ENCODE results near the gene GMPR. TPM values are rescaled to one million over a fixed set of nuclear protein-coding genes. Genes with fewer than 3 reads are reported as not detected.
A peak's percentile ranks its signal among the peaks of the same experiment; 100 is the strongest.

Gene GMPR
- total RNA-seq, 2 donors from 2014 or later = 17.0 to 62.1 TPM

GRCh38 chr6:16272201-16272600 is 33.8 kb downstream of the GMPR start:
- Histone ChIP-seq H3K9me3 (no peaks in the 10 kb centered on the region), H3K4me1 (ENCODE audit: control insufficient read depth in 1 of 2, low read depth in 2 of 2) (peaks cover 0 to 22% of the 10 kb centered on the region in 2 donors)
- TF ChIP-seq CTCF (IDR thresholded peaks at IDR 0.05) = no peak

GRCh38 chr6:16273256-16273655 is 34.9 kb downstream of the GMPR start:
- DNase-seq (ENCODE audit: low spot score) (no peak), ATAC-seq (ENCODE audit: insufficient number of reproducible peaks, low FRiP score, low read depth) (no peak)
- no peak for TF ChIP-seq CTCF (IDR thresholded peaks at IDR 0.05)
- Histone ChIP-seq H3K27ac (no peak overlapping the region), H3K4me3 (no peak overlapping the region), H3K4me1 (ENCODE audit: control insufficient read depth in 1 of 2, low read depth in 2 of 2) (peaks cover 5 to 33% of the 10 kb centered on the region in 2 donors), H3K27me3 (replicated peaks; ENCODE audit: insufficient read depth) (no peaks in the 10 kb centered on the region), H3K9me3 (no peaks in the 10 kb centered on the region), H3K36me3 (no peaks in the 10 kb centered on the region)

More at GRCh38 chr6:16272201-16272600, 33.8 kb downstream of the GMPR start:
- no peak for ATAC-seq (ENCODE audit: insufficient number of reproducible peaks, low FRiP score, low read depth)
- Histone ChIP-seq H3K27me3 (replicated peaks; ENCODE audit: insufficient read depth) (no peaks in the 10 kb centered on the region), H3K36me3 (no peaks in the 10 kb centered on the region), H3K4me3 (no peak overlapping the region), H3K27ac (no peak overlapping the region)
- DNase-seq (ENCODE audit: low spot score) = no peak

GRCh38 chr6:16274483-16274882 is 36.1 kb downstream of the GMPR start:
- Histone ChIP-seq H3K27me3 (replicated peaks; ENCODE audit: insufficient read depth) (no peaks in the 10 kb centered on the region), H3K4me1 (ENCODE audit: control insufficient read depth in 1 of 2, low read depth in 2 of 2) (peaks cover 5 to 39% of the 10 kb centered on the region in 2 donors), H3K27ac (no peak overlapping the region), H3K36me3 (no peaks in the 10 kb centered on the region), H3K4me3 (no peak overlapping the region), H3K9me3 (no peaks in the 10 kb centered on the region)
- TF ChIP-seq CTCF (IDR thresholded peaks at IDR 0.05) = no peak
- ATAC-seq (ENCODE audit: insufficient number of reproducible peaks, low FRiP score, low read depth) (no peak), DNase-seq (ENCODE audit: low spot score) (no peak)

GRCh38 chr6:16274885-16275589 is 36.6 kb downstream of the GMPR start:
- no peak overlapping the region for H3K4me3 ChIP-seq
- no peaks in the 10 kb centered on the region for H3K27me3 ChIP-seq (replicated peaks; ENCODE audit: insufficient read depth)
- no peak for ATAC-seq (ENCODE audit: insufficient number of reproducible peaks, low FRiP score, low read depth)
- H3K9me3 ChIP-seq = no peaks in the 10 kb centered on the region
- DNase-seq (ENCODE audit: low spot score) = no peak
- H3K36me3 ChIP-seq = no peaks in the 10 kb centered on the region
- no peak overlapping the region for H3K27ac ChIP-seq
- TF ChIP-seq CTCF (IDR thresholded peaks at IDR 0.05) = no peak
- H3K4me1 ChIP-seq (ENCODE audit: control insufficient read depth in 1 of 2, low read depth in 2 of 2) = peaks cover 5 to 39% of the 10 kb centered on the region in 2 donors

GRCh38 chr6:16277101-16277981 is 39.0 kb downstream of the GMPR start:
- H3K36me3 ChIP-seq = no peaks in the 10 kb centered on the region
- H3K9me3 ChIP-seq = no peaks in the 10 kb centered on the region
- peak; percentile 77 for ATAC-seq (ENCODE audit: insufficient number of reproducible peaks, low FRiP score, low read depth)
- H3K4me1 ChIP-seq (ENCODE audit: control insufficient read depth in 1 of 2, low read depth in 2 of 2) = peaks cover 5 to 39% of the 10 kb centered on the region in 2 donors
- peak; percentile 63 for DNase-seq (ENCODE audit: low spot score)
- no peaks in the 10 kb centered on the region for H3K27me3 ChIP-seq (replicated peaks; ENCODE audit: insufficient read depth)
- peak overlapping the region; percentile 56 for H3K4me3 ChIP-seq
- peak overlapping the region; percentile 74 to 75 for H3K27ac ChIP-seq
- TF ChIP-seq CTCF (IDR thresholded peaks at IDR 0.05) = peak; percentile 59

All from thoracic aorta (tissue), 2 donors.